Endothelial cell (in vitro differentiated cells): Measurements from ENCODE around the gene RAB40C. TPM values are rescaled to one million over a fixed set of nuclear protein-coding genes. Genes with fewer than 3 reads are reported as not detected.

ENCODE experiments used
- DNase-seq: peaks from one replicate; pipeline ENCODE4 v3.0.0; 2021; ENCODE audit warnings: low spot score
- H3K27ac Mint-ChIP-seq: one replicate; pipeline ENCODE4 v1.8.0; 2021; ENCODE audit warnings: mixed read lengths, inconsistent platforms; ENCODE audit not compliant: unreplicated experiment
- H3K27me3 Mint-ChIP-seq: one replicate; pipeline ENCODE4 v1.8.0; 2021; ENCODE audit warnings: mild to moderate bottlenecking, moderate library complexity, mixed read lengths, inconsistent platforms; ENCODE audit not compliant: unreplicated experiment
- H3K36me3 Mint-ChIP-seq: one replicate; pipeline ENCODE4 v1.8.0; 2021; ENCODE audit warnings: mild to moderate bottlenecking, low read depth, mixed read lengths, inconsistent platforms; ENCODE audit not compliant: unreplicated experiment
- H3K4me1 Mint-ChIP-seq: one replicate; pipeline ENCODE4 v1.8.0; 2021; ENCODE audit warnings: mild to moderate bottlenecking, mixed read lengths, inconsistent platforms; ENCODE audit not compliant: unreplicated experiment
- H3K4me3 Mint-ChIP-seq: one replicate; pipeline ENCODE4 v1.8.0; 2021; ENCODE audit warnings: mild to moderate bottlenecking, mixed read lengths, inconsistent platforms; ENCODE audit not compliant: unreplicated experiment
- H3K9me3 Mint-ChIP-seq: one replicate; pipeline ENCODE4 v1.8.0; 2021; ENCODE audit warnings: mixed read lengths, inconsistent platforms; ENCODE audit not compliant: unreplicated experiment
- CTCF ChIP-seq: fragments of 200-600 bp; sonication (generic); IDR thresholded peaks from one replicate; pipeline ENCODE4 v1.5.0; 2021; ENCODE audit warnings: antibody characterized with exemption; ENCODE audit not compliant: unreplicated experiment
- total RNA-seq: library from RNA; stranded (reverse); fragmentation: NEBNext Ultra II Directional; extraction: Animal tissue kit (Norgen Biotek cat#: 25700); gene quantifications from one replicate; pipeline ENCODE4 v1.2.1, GENCODE V29; 2021; ENCODE audit not compliant: unreplicated experiment

Gene RAB40C
- total RNA-seq, 1 donor from 2014 or later: 18.5 TPM

DNA sequence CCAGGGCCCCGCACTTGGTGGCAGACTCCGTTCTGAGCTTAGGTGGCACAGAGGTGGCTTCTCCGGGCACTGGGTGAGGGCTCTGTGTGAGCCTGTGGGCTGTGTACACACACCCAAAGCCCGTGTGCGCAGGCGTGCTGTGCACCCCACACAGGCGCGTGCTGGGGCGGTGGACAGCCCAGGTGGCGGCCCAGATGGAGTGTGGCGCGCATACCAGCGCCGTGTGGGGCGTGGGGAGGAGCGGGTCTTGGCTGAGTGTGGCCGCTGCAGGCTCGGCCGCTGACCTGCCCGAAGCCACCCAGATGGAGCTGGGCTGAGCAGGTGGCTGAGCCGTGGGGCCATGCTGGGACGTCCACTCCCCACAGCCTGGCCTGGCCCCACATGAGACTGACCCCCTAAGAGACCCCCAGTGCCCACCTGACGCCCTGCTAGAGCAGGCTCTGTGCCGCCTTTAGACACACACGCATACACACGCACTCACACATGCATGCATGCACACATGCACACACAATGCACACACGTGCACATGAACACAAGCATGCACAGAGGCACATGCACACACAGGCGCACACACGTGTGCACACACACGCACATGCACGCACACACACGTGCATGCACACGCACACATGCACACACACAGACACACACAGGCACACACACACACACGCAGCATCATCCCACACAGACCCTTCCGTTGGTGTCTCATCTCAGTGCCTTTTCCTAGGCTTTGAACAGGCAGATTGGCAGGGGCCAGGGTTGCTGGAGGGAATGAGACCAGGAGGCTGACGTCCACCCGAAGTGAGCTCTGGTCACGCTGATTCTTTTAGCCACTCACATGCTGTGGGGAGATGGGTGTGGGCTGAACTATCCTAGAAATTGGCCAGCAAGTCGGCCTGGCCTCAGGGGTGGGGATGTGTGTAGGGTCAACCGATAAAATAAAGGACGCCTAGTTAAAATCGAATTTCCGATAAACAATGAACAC is 27.6 kb upstream of the RAB40C start:
- H3K9me3 Mint-ChIP-seq: no peaks in the 10 kb centered on the region
- H3K36me3 Mint-ChIP-seq: no peaks in the 10 kb centered on the region
- TF ChIP-seq CTCF: no peak
- H3K27ac Mint-ChIP-seq: no peak overlapping the region
- DNase-seq: no peak
- no peak overlapping the region for H3K4me3 Mint-ChIP-seq
- H3K4me1 Mint-ChIP-seq: no peaks in the 10 kb centered on the region
- H3K27me3 Mint-ChIP-seq: no peaks in the 10 kb centered on the region

- Mint-ChIP-seq H3K27ac (no peak overlapping the region), H3K36me3 (no peaks in the 10 kb centered on the region), H3K4me3 (no peak overlapping the region), H3K27me3 (no peaks in the 10 kb centered on the region), H3K4me1 (no peaks in the 10 kb centered on the region), H3K9me3 (no peaks in the 10 kb centered on the region)
- no peak for DNase-seq
- TF ChIP-seq CTCF: no peak
These were observed 26.7 kb upstream of the RAB40C start for GRCh38 chr16:563072-563644.

- no peaks in the 10 kb centered on the region for H3K36me3 Mint-ChIP-seq
- H3K4me3 Mint-ChIP-seq: no peak overlapping the region
- TF ChIP-seq CTCF: no peak
- no peak overlapping the region for H3K27ac Mint-ChIP-seq
- no peaks in the 10 kb centered on the region for H3K27me3 Mint-ChIP-seq
- no peak for DNase-seq
- no peaks in the 10 kb centered on the region for H3K4me1 Mint-ChIP-seq
- H3K9me3 Mint-ChIP-seq: no peaks in the 10 kb centered on the region
These were observed 25.0 kb upstream of the RAB40C start for GRCh38 chr16:564690-565418.

GRCh38 chr16:565419-566330 is 24.2 kb upstream of the RAB40C start:
- Mint-ChIP-seq H3K4me1 (peaks cover under 1% of the 10 kb centered on the region), H3K4me3 (no peak overlapping the region), H3K9me3 (no peaks in the 10 kb centered on the region), H3K36me3 (no peaks in the 10 kb centered on the region), H3K27ac (no peak overlapping the region), H3K27me3 (no peaks in the 10 kb centered on the region)
- DNase-seq: no peak
- TF ChIP-seq CTCF: no peak
